Caco-2 (cell line): Measurements from ENCODE around the gene ENPP1. TPM values are rescaled to one million over a fixed set of nuclear protein-coding genes. Genes with fewer than 3 reads are reported as not detected.

Source experiments
- BruUV-seq: library from RNA; stranded (reverse); fragments of 400-500 nt; replicated peaks from 2 replicates; lab custom pipeline; 2021; lab: Mats Ljungman, UMichigan
- CTCF ChIA-PET: fragments of 300-600 bp; sonication (Branson Sonifier 250); formaldehyde crosslinking; loops from one replicate; lab custom pipeline; 2022; ENCODE audit warnings: antibody characterized with exemption; lab: Charles Lee
- POLR2A ChIA-PET: fragments of 300-600 bp; sonication (Branson Sonifier 250); formaldehyde crosslinking; loops from one replicate; lab custom pipeline; 2022; ENCODE audit warnings: antibody characterized with exemption; lab: Charles Lee
- DNase-seq, 2 experiments: peaks; one replicate each; pipeline versions ENCODE4 v3.0.0 to v3.0.0-alpha.2; 2020 to 2022
- H3K27me3 ChIP-seq: replicated peaks from 2 replicates; pipeline ENCODE4 v1.6.0; 2011; ENCODE audit warnings: low read length; ENCODE audit not compliant: control insufficient read depth, insufficient read depth
- H3K36me3 ChIP-seq: 2 replicates; pipeline ENCODE4 v1.5.1; 2011; ENCODE audit warnings: low read length; ENCODE audit not compliant: control insufficient read depth, insufficient read depth
- H3K4me1 ChIP-seq: fragments of 250-450 bp; sonication (Bioruptor Pico); 2 replicates; pipeline ENCODE4 v1.5.1; 2020; ENCODE audit warnings: mild to moderate bottlenecking
- H3K4me3 ChIP-seq: 2 replicates; pipeline ENCODE4 v1.5.1; 2011; ENCODE audit warnings: low read depth, mild to moderate bottlenecking, control low read depth, low read length
- H3K9me3 ChIP-seq: fragments of 250-450 bp; sonication (Bioruptor Pico); 2 replicates; pipeline ENCODE4 v1.5.1; 2020; ENCODE audit warnings: mild to moderate bottlenecking, moderate library complexity
- H3K27ac Mint-ChIP-seq: one replicate; pipeline ENCODE4 v1.8.0; 2022; ENCODE audit warnings: mixed read lengths; ENCODE audit not compliant: unreplicated experiment
- H3K27me3 Mint-ChIP-seq: one replicate; pipeline ENCODE4 v1.8.0; 2022; ENCODE audit warnings: mixed read lengths; ENCODE audit not compliant: insufficient read depth, unreplicated experiment
- H3K36me3 Mint-ChIP-seq: one replicate; pipeline ENCODE4 v1.8.0; 2022; ENCODE audit warnings: mild to moderate bottlenecking, mixed read lengths; ENCODE audit not compliant: insufficient read depth, unreplicated experiment
- H3K4me1 Mint-ChIP-seq: one replicate; pipeline ENCODE4 v1.8.0; 2022; ENCODE audit warnings: low read depth, mixed read lengths; ENCODE audit not compliant: unreplicated experiment
- H3K4me3 Mint-ChIP-seq: one replicate; pipeline ENCODE4 v1.8.0; 2022; ENCODE audit warnings: mild to moderate bottlenecking, moderate library complexity, mixed read lengths; ENCODE audit not compliant: unreplicated experiment
- H3K9me3 Mint-ChIP-seq: one replicate; pipeline ENCODE4 v1.8.0; 2022; ENCODE audit warnings: mixed read lengths; ENCODE audit not compliant: unreplicated experiment
- CTCF ChIP-seq, 2 experiments: fragments of 200-600 bp in 1 of 2; IDR thresholded peaks; 1 replicate in 1 of 2; 2 replicates in 1 of 2; pipeline versions ENCODE4 v1.5.1 to v1.8.0; 2011 to 2022; ENCODE audit warnings: antibody characterized with exemption in 1 of 2, control low read depth in 1 of 2, inconsistent platforms in 1 of 2, low read depth in 1 of 2, low read length in 1 of 2, mild to moderate bottlenecking in 1 of 2, moderate library complexity in 1 of 2; ENCODE audit not compliant: insufficient read depth in 1 of 2, severe bottlenecking in 1 of 2, unreplicated experiment in 1 of 2
- intact Hi-C: fragments of 100-400 bp; cut with micrococcal nuclease; formaldehyde crosslinking; loops from one replicate; pipeline ENCODE4 v1.10.0; 2022; ENCODE audit not compliant: unreplicated experiment
- total RNA-seq: library from RNA; stranded (reverse); gene quantifications from 2 replicates; pipeline ENCODE4 v1.2.3, GENCODE V29; 2022

The ENPP1 gene
- total RNA-seq, 1 experiment from 2014 or later = 4.8 TPM

DNA sequence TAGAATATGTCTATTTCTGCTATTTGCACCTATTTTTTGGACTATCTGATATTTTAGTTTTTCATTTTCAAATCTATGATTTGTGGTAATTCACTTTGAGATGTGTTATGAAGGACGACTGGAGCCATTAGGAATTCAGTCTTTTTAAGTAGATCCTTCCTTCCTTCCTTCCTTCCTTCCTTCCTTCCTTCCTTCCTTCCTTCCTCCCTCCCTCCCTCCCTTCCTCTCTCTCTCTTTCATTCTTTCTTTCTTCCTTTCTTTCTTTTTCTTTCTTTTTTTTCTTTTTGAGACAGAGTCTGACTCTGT, 46.1 kb upstream of the ENPP1 start:
- Mint-ChIP-seq H3K4me3 (no peak overlapping the region), H3K36me3 (no peaks in the 10 kb centered on the region), H3K9me3 (no peaks in the 10 kb centered on the region), H3K4me1 (no peaks in the 10 kb centered on the region), H3K27me3 (peaks cover 7% of the 10 kb centered on the region), H3K27ac (no peak overlapping the region)
- no peaks in the 10 kb centered on the region for H3K27me3 ChIP-seq
- ChIA-PET POLR2A (no interaction called here), CTCF (no interaction called here)
- no peak overlapping the region for H3K4me3 ChIP-seq
- intact Hi-C loops = no loop called here
- no peak for TF ChIP-seq CTCF (IDR thresholded peaks at IDR 0.05; ENCODE audit: insufficient read depth in 1 of 2, low read depth in 1 of 2, low read length in 1 of 2, severe bottlenecking in 1 of 2, unreplicated experiment in 1 of 2)
- no TSS peak for BruUV-seq
- H3K9me3 ChIP-seq = no peaks in the 10 kb centered on the region
- H3K36me3 ChIP-seq = no peaks in the 10 kb centered on the region
- H3K4me1 ChIP-seq = no peaks in the 10 kb centered on the region
- no peak for DNase-seq

DNA sequence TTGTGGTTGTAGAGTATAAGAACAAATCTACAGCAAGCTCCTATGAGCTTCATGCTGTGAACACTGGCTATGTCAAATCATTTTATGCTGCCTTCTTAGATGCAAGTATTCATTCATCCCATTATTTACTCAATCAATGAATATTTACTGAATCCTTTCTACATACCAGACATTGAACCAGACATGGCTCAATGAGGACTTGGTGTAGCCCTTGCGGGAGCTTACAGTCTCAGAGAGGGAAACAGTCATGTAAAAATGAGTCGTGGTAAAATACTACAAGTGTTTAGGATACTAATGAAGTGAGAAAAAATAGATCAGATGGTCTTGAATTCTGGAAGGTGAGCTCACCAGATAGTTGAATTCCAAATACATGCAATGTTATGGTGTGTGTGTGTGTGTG, 44.8 kb upstream of the ENPP1 start:
- CTCF ChIA-PET = no interaction called here

DNA sequence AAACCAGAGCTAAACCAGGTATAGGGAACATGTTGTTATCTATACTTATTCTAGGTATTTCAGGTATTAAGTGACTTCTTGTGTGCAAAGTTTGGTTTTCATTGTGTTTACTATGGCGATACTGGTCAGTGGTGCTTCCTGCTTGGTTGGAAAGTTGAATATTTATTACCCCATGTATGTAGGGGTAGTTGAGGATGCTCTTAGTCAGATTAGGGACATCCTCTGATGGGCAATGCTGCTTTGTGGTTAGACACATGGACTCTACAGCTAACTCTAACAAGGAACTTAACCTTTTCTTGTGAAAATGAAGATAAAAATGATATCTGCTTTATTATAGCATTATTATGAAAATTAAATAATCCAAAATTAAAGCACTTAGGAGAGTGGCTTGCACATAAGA, 44.1 kb upstream of the ENPP1 start:
- intact Hi-C loops = no loop called here
- Histone ChIP-seq H3K4me1 (no peaks in the 10 kb centered on the region), H3K36me3 (no peaks in the 10 kb centered on the region), H3K9me3 (no peaks in the 10 kb centered on the region), H3K4me3 (no peak overlapping the region), H3K27me3 (no peaks in the 10 kb centered on the region)
- Mint-ChIP-seq H3K9me3 (no peaks in the 10 kb centered on the region), H3K27me3 (peaks cover 5% of the 10 kb centered on the region), H3K27ac (no peak overlapping the region), H3K36me3 (no peaks in the 10 kb centered on the region), H3K4me1 (no peaks in the 10 kb centered on the region), H3K4me3 (no peak overlapping the region)
- no peak for TF ChIP-seq CTCF (IDR thresholded peaks at IDR 0.05; ENCODE audit: insufficient read depth in 1 of 2, low read depth in 1 of 2, low read length in 1 of 2, severe bottlenecking in 1 of 2, unreplicated experiment in 1 of 2)
- ChIA-PET CTCF (no interaction called here), POLR2A (no interaction called here)
- DNase-seq = no peak
- no TSS peak for BruUV-seq

More for the DNA sequence above, 44.8 kb upstream of the ENPP1 start:
- no peaks in the 10 kb centered on the region for H3K36me3 Mint-ChIP-seq
- no peaks in the 10 kb centered on the region for H3K9me3 ChIP-seq
- H3K27me3 ChIP-seq = no peaks in the 10 kb centered on the region
- DNase-seq = no peak
- POLR2A ChIA-PET = no interaction called here
- intact Hi-C loops = no loop called here
- no peak for TF ChIP-seq CTCF (IDR thresholded peaks at IDR 0.05; ENCODE audit: insufficient read depth in 1 of 2, low read depth in 1 of 2, low read length in 1 of 2, severe bottlenecking in 1 of 2, unreplicated experiment in 1 of 2)
- H3K27ac Mint-ChIP-seq = no peak overlapping the region
- no peaks in the 10 kb centered on the region for H3K4me1 Mint-ChIP-seq
- no peak overlapping the region for H3K4me3 ChIP-seq
- H3K4me3 Mint-ChIP-seq = no peak overlapping the region
- H3K9me3 Mint-ChIP-seq = no peaks in the 10 kb centered on the region
- BruUV-seq = no TSS peak
- H3K4me1 ChIP-seq = no peaks in the 10 kb centered on the region
- H3K36me3 ChIP-seq = no peaks in the 10 kb centered on the region
- peaks cover 5% of the 10 kb centered on the region for H3K27me3 Mint-ChIP-seq
